Ascending aorta (tissue), 2 donors: Measurements from ENCODE around the gene NAV2. TPM values are rescaled to one million over a fixed set of nuclear protein-coding genes. Genes with fewer than 3 reads are reported as not detected.
A peak's percentile ranks its signal among the peaks of the same experiment; 100 is the strongest.

ENCODE experiments used
- DNase-seq, 2 donors: peaks; one replicate each; pipeline ENCODE4 v3.0.0-alpha.2; 2019; ENCODE audit warnings: low spot score in 2 of 2
- H3K27ac ChIP-seq, 2 donors: fragments of 200-600 bp; sonication (generic); one replicate each; pipeline ENCODE4 v1.5.1; 2016 to 2017; ENCODE audit warnings: mild to moderate bottlenecking in 1 of 2
- H3K27me3 ChIP-seq: fragments of 200-600 bp; sonication (generic); one replicate; pipeline ENCODE4 v1.5.1; 2017
- H3K36me3 ChIP-seq, 2 donors: fragments of 200-600 bp; sonication (generic); one replicate each; pipeline ENCODE4 v1.5.1; 2016
- H3K4me1 ChIP-seq, 2 donors: fragments of 200-600 bp; sonication (generic); one replicate each; pipeline ENCODE4 v1.5.1; 2016 to 2017; ENCODE audit warnings: mild to moderate bottlenecking in 1 of 2
- H3K4me3 ChIP-seq, 2 donors: fragments of 200-600 bp; sonication (generic); one replicate each; pipeline ENCODE4 v1.5.1; 2016 to 2017; ENCODE audit warnings: mild to moderate bottlenecking in 1 of 2
- H3K9me3 ChIP-seq, 2 donors: fragments of 200-600 bp; sonication (generic); one replicate each; pipeline ENCODE4 v1.5.1; 2016
- CTCF ChIP-seq, 3 experiments: fragments of 200-600 bp in 2 of 3; fragments of 450-650 bp in 1 of 3; sonication (generic) in 2 of 3; IDR thresholded peaks; one replicate each; pipeline ENCODE4 v1.5.1; 2016 to 2019; ENCODE audit warnings: antibody characterized with exemption in 3 of 3, mild to moderate bottlenecking in 1 of 3, moderate library complexity in 1 of 3
- intact Hi-C: fragments of 100-400 bp; cut with DNase I; formaldehyde crosslinking; loops from one replicate; pipeline ENCODE4 v1.15.1; 2023
- total RNA-seq: library from RNA; depleted of rRNA; stranded (reverse); fragments of >200 nt; gene quantifications from one replicate; pipeline ENCODE4 v1.1.0, GENCODE V29; 2016

The NAV2 gene
- total RNA-seq, 1 donor from 2014 or later = 62.6 TPM

GRCh38 chr11:20027556-20028013 lies 314.9 kb downstream of the NAV2 start:
- intact Hi-C loops = no loop called here
- Histone ChIP-seq H3K27me3 (no peaks in the 10 kb centered on the region), H3K36me3 (no peaks in the 10 kb centered on the region), H3K27ac (no peak overlapping the region), H3K4me3 (peak overlapping the region in 1 of 2 donors; percentile 7), H3K9me3 (no peaks in the 10 kb centered on the region), H3K4me1 (peaks cover 6 to 43% of the 10 kb centered on the region in 2 donors)
- TF ChIP-seq CTCF (IDR thresholded peaks at IDR 0.05) = no peak
- DNase-seq = no peak

GRCh38 chr11:20029193-20029592 lies 316.6 kb downstream of the NAV2 start:
- H3K4me3 ChIP-seq = no peak overlapping the region
- intact Hi-C loops = no loop called here
- TF ChIP-seq CTCF (IDR thresholded peaks at IDR 0.05) = no peak
- H3K9me3 ChIP-seq = no peaks in the 10 kb centered on the region
- H3K36me3 ChIP-seq = no peaks in the 10 kb centered on the region
- H3K27ac ChIP-seq = no peak overlapping the region
- no peak for DNase-seq
- H3K4me1 ChIP-seq = peaks cover 6 to 34% of the 10 kb centered on the region in 2 donors
- H3K27me3 ChIP-seq = no peaks in the 10 kb centered on the region

- intact Hi-C loops = no loop called here
- no peak overlapping the region for H3K27ac ChIP-seq
- DNase-seq = no peak
These were observed 317.8 kb downstream of the NAV2 start for GRCh38 chr11:20030472-20030871.

GRCh38 chr11:20031155-20032001 lies 318.7 kb downstream of the NAV2 start:
- TF ChIP-seq CTCF (IDR thresholded peaks at IDR 0.05) = no peak
- H3K27ac ChIP-seq = no peak overlapping the region
- no peaks in the 10 kb centered on the region for H3K27me3 ChIP-seq
- intact Hi-C loops = no loop called here
- DNase-seq = no peak
- no peak overlapping the region for H3K4me3 ChIP-seq
- no peaks in the 10 kb centered on the region for H3K9me3 ChIP-seq
- H3K36me3 ChIP-seq = peaks cover 4 to 8% of the 10 kb centered on the region in 2 donors
- peaks cover 11 to 44% of the 10 kb centered on the region in 2 donors for H3K4me1 ChIP-seq

More at GRCh38 chr11:20030472-20030871, 317.8 kb downstream of the NAV2 start:
- no peak for TF ChIP-seq CTCF (IDR thresholded peaks at IDR 0.05)
- Histone ChIP-seq H3K9me3 (no peaks in the 10 kb centered on the region), H3K27me3 (no peaks in the 10 kb centered on the region), H3K4me3 (no peak overlapping the region), H3K4me1 (peaks cover 11 to 41% of the 10 kb centered on the region in 2 donors), H3K36me3 (no peaks in the 10 kb centered on the region)

- TF ChIP-seq CTCF (IDR thresholded peaks at IDR 0.05) = no peak
- Histone ChIP-seq H3K27ac (no peak overlapping the region), H3K27me3 (no peaks in the 10 kb centered on the region), H3K9me3 (no peaks in the 10 kb centered on the region), H3K4me1 (peaks cover 9 to 41% of the 10 kb centered on the region in 2 donors), H3K4me3 (no peak overlapping the region), H3K36me3 (peaks cover 4 to 16% of the 10 kb centered on the region in 2 donors)
- intact Hi-C loops = no loop called here
- DNase-seq = no peak
These were observed 319.5 kb downstream of the NAV2 start for GRCh38 chr11:20032127-20032526.
